Astrocyte (in vitro differentiated cells and primary cell): ENCODE measurements around the gene TACR1.

Experiments used
- EZH2 ChIP-seq: IDR thresholded peaks from 2 replicates; pipeline ENCODE4 v1.6.1; 2012; ENCODE audit warnings: mild to moderate bottlenecking, low read length, inconsistent platforms; ENCODE audit not compliant: insufficient read depth
- TF ChIP-seq, protein P1 (sequence below): IDR thresholded peaks from 2 replicates; pipeline ENCODE4 v1.5.1; 2011; ENCODE audit warnings: low read depth, mild to moderate bottlenecking, inconsistent platforms, low read length, moderate library complexity; ENCODE audit not compliant: insufficient read depth

DNA sequence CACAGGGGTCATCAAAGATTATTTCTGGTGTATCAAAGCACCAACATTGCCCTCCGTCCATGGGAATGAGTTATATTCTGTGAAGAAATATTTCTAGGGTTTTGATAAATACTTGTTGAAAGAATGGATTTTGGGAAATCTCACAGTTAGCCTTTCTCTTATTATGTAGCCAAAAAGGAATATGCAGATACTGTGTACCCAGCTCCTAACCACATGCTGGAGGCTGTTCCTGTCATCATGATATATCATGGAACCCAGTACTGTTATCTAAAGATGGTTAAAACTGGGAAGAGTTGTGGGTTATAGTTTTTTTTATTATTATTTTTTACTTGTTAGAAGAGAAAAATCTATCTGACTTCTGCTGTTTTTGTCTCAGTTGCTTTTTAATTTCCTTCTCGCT, 158.1 kb downstream of the TACR1 start:
- TF ChIP-seq, protein P1, sequence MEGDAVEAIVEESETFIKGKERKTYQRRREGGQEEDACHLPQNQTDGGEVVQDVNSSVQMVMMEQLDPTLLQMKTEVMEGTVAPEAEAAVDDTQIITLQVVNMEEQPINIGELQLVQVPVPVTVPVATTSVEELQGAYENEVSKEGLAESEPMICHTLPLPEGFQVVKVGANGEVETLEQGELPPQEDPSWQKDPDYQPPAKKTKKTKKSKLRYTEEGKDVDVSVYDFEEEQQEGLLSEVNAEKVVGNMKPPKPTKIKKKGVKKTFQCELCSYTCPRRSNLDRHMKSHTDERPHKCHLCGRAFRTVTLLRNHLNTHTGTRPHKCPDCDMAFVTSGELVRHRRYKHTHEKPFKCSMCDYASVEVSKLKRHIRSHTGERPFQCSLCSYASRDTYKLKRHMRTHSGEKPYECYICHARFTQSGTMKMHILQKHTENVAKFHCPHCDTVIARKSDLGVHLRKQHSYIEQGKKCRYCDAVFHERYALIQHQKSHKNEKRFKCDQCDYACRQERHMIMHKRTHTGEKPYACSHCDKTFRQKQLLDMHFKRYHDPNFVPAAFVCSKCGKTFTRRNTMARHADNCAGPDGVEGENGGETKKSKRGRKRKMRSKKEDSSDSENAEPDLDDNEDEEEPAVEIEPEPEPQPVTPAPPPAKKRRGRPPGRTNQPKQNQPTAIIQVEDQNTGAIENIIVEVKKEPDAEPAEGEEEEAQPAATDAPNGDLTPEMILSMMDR, result no peak
- no peak for TF ChIP-seq EZH2
